ENCODE data around the gene ATAD5.

DNA sequence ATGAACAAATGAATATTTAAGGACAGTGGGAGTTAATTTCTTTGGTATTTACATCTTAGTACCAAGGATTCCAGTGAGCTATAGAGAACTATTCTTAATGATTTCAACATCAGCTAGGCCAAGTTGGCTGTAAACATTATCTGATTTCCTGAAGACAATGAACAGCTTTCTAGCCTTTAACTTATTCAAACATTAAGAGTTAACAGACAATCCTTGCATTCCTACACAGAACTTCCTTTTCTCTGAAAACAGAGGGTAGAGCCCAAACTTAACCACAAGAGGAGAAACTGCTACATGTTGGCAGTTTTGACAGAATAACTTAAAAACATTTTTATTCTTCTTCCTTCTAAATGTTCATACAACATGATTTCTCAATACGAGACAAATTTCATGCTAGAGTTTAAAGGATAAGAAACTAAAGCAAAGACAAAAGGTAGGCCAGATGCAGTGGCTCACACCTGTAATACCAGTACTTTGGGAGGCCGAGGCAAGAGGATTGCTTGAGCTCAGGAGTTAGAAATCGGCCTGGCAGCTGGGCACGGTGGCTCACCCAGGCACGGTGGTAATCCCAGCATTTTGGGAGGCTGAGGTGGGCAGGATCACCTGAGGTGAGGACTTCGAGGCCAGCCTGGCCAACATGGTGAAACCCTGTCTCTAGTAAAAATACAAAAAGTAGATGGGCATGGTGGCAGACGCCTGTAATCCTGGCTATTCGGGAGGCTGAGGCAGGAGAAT, 11.6 kb upstream of the ATAD5 start:
- TF ChIP-seq CTCF (IDR thresholded peaks at IDR 0.05): no peak
- TF ChIP-seq, protein P1, sequence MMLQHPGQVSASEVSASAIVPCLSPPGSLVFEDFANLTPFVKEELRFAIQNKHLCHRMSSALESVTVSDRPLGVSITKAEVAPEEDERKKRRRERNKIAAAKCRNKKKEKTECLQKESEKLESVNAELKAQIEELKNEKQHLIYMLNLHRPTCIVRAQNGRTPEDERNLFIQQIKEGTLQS (CRISPR knock-in tag; conservative IDR thresholded peaks at IDR 0.05): no peak
- no peak for TF ChIP-seq ZNF281 (CRISPR knock-in tag; IDR thresholded peaks at IDR 0.05)
- TF ChIP-seq KAT7 (CRISPR knock-in tag; IDR thresholded peaks at IDR 0.05; ENCODE audit: borderline replicate concordance): no peak
- no peak for TF ChIP-seq ZSCAN18 (CRISPR knock-in tag; IDR thresholded peaks at IDR 0.05)
- TF ChIP-seq ATF1 (CRISPR knock-in tag; IDR thresholded peaks at IDR 0.05): no peak
- TF ChIP-seq, protein P2, sequence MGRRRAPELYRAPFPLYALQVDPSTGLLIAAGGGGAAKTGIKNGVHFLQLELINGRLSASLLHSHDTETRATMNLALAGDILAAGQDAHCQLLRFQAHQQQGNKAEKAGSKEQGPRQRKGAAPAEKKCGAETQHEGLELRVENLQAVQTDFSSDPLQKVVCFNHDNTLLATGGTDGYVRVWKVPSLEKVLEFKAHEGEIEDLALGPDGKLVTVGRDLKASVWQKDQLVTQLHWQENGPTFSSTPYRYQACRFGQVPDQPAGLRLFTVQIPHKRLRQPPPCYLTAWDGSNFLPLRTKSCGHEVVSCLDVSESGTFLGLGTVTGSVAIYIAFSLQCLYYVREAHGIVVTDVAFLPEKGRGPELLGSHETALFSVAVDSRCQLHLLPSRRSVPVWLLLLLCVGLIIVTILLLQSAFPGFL (CRISPR knock-in tag; IDR thresholded peaks at IDR 0.05; ENCODE audit: borderline replicate concordance): no peak
- TF ChIP-seq, protein P3, sequence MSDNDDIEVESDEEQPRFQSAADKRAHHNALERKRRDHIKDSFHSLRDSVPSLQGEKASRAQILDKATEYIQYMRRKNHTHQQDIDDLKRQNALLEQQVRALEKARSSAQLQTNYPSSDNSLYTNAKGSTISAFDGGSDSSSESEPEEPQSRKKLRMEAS (CRISPR knock-in tag; IDR thresholded peaks at IDR 0.05): no peak
- no peak for TF ChIP-seq FOXP1 (CRISPR knock-in tag; IDR thresholded peaks at IDR 0.05; ENCODE audit: borderline replicate concordance)
- no peak for TF ChIP-seq TCF7 (CRISPR knock-in tag; IDR thresholded peaks at IDR 0.05; ENCODE audit: low read depth)
- TF ChIP-seq ESRRA (CRISPR knock-in tag; IDR thresholded peaks at IDR 0.05; ENCODE audit: borderline replicate concordance): no peak
- no peak for TF ChIP-seq NFYB (CRISPR knock-in tag; conservative IDR thresholded peaks at IDR 0.05; ENCODE audit: low read depth)
- TF ChIP-seq, protein P4, sequence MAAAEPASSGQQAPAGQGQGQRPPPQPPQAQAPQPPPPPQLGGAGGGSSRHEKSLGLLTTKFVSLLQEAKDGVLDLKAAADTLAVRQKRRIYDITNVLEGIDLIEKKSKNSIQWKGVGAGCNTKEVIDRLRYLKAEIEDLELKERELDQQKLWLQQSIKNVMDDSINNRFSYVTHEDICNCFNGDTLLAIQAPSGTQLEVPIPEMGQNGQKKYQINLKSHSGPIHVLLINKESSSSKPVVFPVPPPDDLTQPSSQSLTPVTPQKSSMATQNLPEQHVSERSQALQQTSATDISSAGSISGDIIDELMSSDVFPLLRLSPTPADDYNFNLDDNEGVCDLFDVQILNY (CRISPR knock-in tag; IDR thresholded peaks at IDR 0.05): no peak
- TF ChIP-seq, protein P5, sequence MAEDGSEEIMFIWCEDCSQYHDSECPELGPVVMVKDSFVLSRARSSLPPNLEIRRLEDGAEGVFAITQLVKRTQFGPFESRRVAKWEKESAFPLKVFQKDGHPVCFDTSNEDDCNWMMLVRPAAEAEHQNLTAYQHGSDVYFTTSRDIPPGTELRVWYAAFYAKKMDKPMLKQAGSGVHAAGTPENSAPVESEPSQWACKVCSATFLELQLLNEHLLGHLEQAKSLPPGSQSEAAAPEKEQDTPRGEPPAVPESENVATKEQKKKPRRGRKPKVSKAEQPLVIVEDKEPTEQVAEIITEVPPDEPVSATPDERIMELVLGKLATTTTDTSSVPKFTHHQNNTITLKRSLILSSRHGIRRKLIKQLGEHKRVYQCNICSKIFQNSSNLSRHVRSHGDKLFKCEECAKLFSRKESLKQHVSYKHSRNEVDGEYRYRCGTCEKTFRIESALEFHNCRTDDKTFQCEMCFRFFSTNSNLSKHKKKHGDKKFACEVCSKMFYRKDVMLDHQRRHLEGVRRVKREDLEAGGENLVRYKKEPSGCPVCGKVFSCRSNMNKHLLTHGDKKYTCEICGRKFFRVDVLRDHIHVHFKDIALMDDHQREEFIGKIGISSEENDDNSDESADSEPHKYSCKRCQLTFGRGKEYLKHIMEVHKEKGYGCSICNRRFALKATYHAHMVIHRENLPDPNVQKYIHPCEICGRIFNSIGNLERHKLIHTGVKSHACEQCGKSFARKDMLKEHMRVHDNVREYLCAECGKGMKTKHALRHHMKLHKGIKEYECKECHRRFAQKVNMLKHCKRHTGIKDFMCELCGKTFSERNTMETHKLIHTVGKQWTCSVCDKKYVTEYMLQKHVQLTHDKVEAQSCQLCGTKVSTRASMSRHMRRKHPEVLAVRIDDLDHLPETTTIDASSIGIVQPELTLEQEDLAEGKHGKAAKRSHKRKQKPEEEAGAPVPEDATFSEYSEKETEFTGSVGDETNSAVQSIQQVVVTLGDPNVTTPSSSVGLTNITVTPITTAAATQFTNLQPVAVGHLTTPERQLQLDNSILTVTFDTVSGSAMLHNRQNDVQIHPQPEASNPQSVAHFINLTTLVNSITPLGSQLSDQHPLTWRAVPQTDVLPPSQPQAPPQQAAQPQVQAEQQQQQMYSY (CRISPR knock-in tag; IDR thresholded peaks at IDR 0.05): no peak
